ENCODE results near the gene COL7A1. TPM values are rescaled to one million over a fixed set of nuclear protein-coding genes. Genes with fewer than 3 reads are reported as not detected.

The COL7A1 gene
- total RNA-seq, 4 donors from 2014 or later, result 0.66 to 1.7 (median 1.1) TPM

- Histone ChIP-seq H3K4me1 (no peaks in the 10 kb centered on the region), H3K9me3 (no peaks in the 10 kb centered on the region), H3K4me3 (no peak overlapping the region), H3K27me3 (no peaks in the 10 kb centered on the region), H3K27ac (no peak overlapping the region), H3K36me3 (no peaks in the 10 kb centered on the region)
- ATAC-seq (no peak), DNase-seq (no peak)
- in situ Hi-C loops (cut with MboI; ENCODE audit: low sequenced_read_pairs in 4 of 4) (no loop called here), intact Hi-C loops (cut with DNase I; ENCODE audit: low total_unique reads) (no loop called here)
- TF ChIP-seq, protein P1, sequence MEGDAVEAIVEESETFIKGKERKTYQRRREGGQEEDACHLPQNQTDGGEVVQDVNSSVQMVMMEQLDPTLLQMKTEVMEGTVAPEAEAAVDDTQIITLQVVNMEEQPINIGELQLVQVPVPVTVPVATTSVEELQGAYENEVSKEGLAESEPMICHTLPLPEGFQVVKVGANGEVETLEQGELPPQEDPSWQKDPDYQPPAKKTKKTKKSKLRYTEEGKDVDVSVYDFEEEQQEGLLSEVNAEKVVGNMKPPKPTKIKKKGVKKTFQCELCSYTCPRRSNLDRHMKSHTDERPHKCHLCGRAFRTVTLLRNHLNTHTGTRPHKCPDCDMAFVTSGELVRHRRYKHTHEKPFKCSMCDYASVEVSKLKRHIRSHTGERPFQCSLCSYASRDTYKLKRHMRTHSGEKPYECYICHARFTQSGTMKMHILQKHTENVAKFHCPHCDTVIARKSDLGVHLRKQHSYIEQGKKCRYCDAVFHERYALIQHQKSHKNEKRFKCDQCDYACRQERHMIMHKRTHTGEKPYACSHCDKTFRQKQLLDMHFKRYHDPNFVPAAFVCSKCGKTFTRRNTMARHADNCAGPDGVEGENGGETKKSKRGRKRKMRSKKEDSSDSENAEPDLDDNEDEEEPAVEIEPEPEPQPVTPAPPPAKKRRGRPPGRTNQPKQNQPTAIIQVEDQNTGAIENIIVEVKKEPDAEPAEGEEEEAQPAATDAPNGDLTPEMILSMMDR (IDR thresholded peaks at IDR 0.05 in 4 of 5, conservative IDR thresholded peaks at IDR 0.05 in 1 of 5), result no peak
- no peak for TF ChIP-seq POLR2A (IDR thresholded peaks at IDR 0.05)
Measured at GRCh38 chr3:48528048-48528447, 67.1 kb downstream of the COL7A1 start.

GRCh38 chr3:48524970-48525369 lies 70.2 kb downstream of the COL7A1 start:
- no peak for ATAC-seq
- Histone ChIP-seq H3K4me3 (no peak overlapping the region), H3K4me1 (no peaks in the 10 kb centered on the region), H3K9me3 (no peaks in the 10 kb centered on the region), H3K36me3 (no peaks in the 10 kb centered on the region), H3K27me3 (no peaks in the 10 kb centered on the region), H3K27ac (no peak overlapping the region)
- intact Hi-C loops (cut with DNase I; ENCODE audit: low total_unique reads) (no loop called here), in situ Hi-C loops (cut with MboI; ENCODE audit: low sequenced_read_pairs in 4 of 4) (no loop called here)
- no peak for DNase-seq
- TF ChIP-seq, protein P1 (IDR thresholded peaks at IDR 0.05 in 4 of 5, conservative IDR thresholded peaks at IDR 0.05 in 1 of 5), result no peak
- TF ChIP-seq POLR2A (IDR thresholded peaks at IDR 0.05), result no peak

GRCh38 chr3:48521635-48522034 lies 73.5 kb downstream of the COL7A1 start:
- H3K4me3 ChIP-seq, result no peak overlapping the region
- no peaks in the 10 kb centered on the region for H3K36me3 ChIP-seq
- no peaks in the 10 kb centered on the region for H3K9me3 ChIP-seq
- no peak for ATAC-seq
- no peaks in the 10 kb centered on the region for H3K27me3 ChIP-seq
- TF ChIP-seq, protein P1 (IDR thresholded peaks at IDR 0.05 in 4 of 5, conservative IDR thresholded peaks at IDR 0.05 in 1 of 5), result no peak
- TF ChIP-seq POLR2A (IDR thresholded peaks at IDR 0.05), result no peak
- intact Hi-C loops (cut with DNase I; ENCODE audit: low total_unique reads), result no loop called here
- in situ Hi-C loops (cut with MboI; ENCODE audit: low sequenced_read_pairs in 4 of 4), result no loop called here
- H3K4me1 ChIP-seq, result no peaks in the 10 kb centered on the region
- no peak for DNase-seq
- H3K27ac ChIP-seq, result no peak overlapping the region

GRCh38 chr3:48519277-48519643 lies 75.9 kb downstream of the COL7A1 start:
- DNase-seq (no peak), ATAC-seq (no peak)
- no peak overlapping the region for H3K4me3 ChIP-seq
- H3K27me3 ChIP-seq, result no peaks in the 10 kb centered on the region
- TF ChIP-seq POLR2A (IDR thresholded peaks at IDR 0.05), result no peak
- TF ChIP-seq, protein P1 (IDR thresholded peaks at IDR 0.05 in 4 of 5, conservative IDR thresholded peaks at IDR 0.05 in 1 of 5), result no peak
- H3K36me3 ChIP-seq, result no peaks in the 10 kb centered on the region
- intact Hi-C loops (cut with DNase I; ENCODE audit: low total_unique reads), result no loop called here
- no peaks in the 10 kb centered on the region for H3K4me1 ChIP-seq
- no peak overlapping the region for H3K27ac ChIP-seq
- in situ Hi-C loops (cut with MboI; ENCODE audit: low sequenced_read_pairs in 4 of 4), result no loop called here
- no peaks in the 10 kb centered on the region for H3K9me3 ChIP-seq

DNA sequence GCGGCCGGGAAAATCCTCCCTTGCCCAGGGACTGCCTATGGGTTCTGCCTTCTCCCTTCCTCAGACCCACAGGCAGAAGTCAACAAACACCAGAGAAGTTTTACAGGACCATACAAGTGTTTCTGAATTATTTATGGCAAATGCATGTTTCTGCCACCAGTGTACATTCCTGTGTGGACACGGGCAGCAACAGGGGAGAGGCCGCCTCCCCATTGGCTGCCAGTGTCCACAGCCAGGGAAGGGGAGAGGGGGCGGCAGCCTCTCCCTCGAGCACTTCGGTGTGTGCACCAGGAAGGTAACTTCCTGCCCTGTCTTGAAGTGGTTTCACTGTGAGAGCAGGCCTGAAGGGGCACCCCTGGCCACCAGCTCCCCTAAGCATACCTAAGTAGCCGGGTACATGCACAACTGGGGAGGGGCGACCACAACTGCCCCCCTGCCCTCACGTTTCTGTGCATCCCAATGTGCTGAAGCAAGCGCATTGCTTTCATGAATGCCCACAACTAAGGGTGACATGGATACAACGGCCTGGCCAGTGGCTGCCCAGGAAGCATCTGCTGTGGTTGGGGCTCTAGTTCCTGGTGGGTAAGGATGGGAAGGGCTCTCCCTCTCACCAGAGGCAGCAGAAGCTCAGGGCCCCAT lies 76.4 kb downstream of the COL7A1 start:
- ATAC-seq, result no peak
- no peaks in the 10 kb centered on the region for H3K36me3 ChIP-seq

More for the DNA sequence above, 76.4 kb downstream of the COL7A1 start:
- H3K27ac ChIP-seq, result no peak overlapping the region
- H3K4me3 ChIP-seq, result no peak overlapping the region
- intact Hi-C loops (cut with DNase I; ENCODE audit: low total_unique reads), result no loop called here
- no peaks in the 10 kb centered on the region for H3K27me3 ChIP-seq
- TF ChIP-seq, protein P1 (IDR thresholded peaks at IDR 0.05 in 4 of 5, conservative IDR thresholded peaks at IDR 0.05 in 1 of 5), result no peak
- TF ChIP-seq POLR2A (IDR thresholded peaks at IDR 0.05), result no peak
- in situ Hi-C loops (cut with MboI; ENCODE audit: low sequenced_read_pairs in 4 of 4), result no loop called here
- no peaks in the 10 kb centered on the region for H3K9me3 ChIP-seq
- H3K4me1 ChIP-seq, result no peaks in the 10 kb centered on the region
- DNase-seq, result no peak

Data from gastrocnemius medialis (tissue), 4 donors.